GM12874 (cell line): Measurements from ENCODE around the gene USP3.

Source experiments
- CTCF ChIP-seq: IDR thresholded peaks from 2 replicates; pipeline ENCODE4 v1.5.1; 2011; ENCODE audit warnings: low read depth, mild to moderate bottlenecking, control low read depth, low read length, moderate library complexity; ENCODE audit not compliant: insufficient read depth

USP3 gene

GRCh38 chr15:63595065-63595464 is 90.7 kb downstream of the USP3 start:
- TF ChIP-seq CTCF: no peak

GRCh38 chr15:63595688-63596087 is 91.3 kb downstream of the USP3 start:
- no peak for TF ChIP-seq CTCF

GRCh38 chr15:63596676-63597037 is 92.3 kb downstream of the USP3 start:
- TF ChIP-seq CTCF: no peak

- no peak for TF ChIP-seq CTCF
Observed at GRCh38 chr15:63597038-63597790, 92.8 kb downstream of the USP3 start, which contains the start of gene FBXL22. FBXL22 (plus strand) TSS chr15:63597387; CDS start chr15:63597393, 6 bp downstream.

- TF ChIP-seq CTCF: no peak
Observed at GRCh38 chr15:63597821-63598220, 93.4 kb downstream of the USP3 start.

GRCh38 chr15:63598473-63599400 is 94.3 kb downstream of the USP3 start:
- TF ChIP-seq CTCF: no peak

GRCh38 chr15:63599401-63600000 is 95.1 kb downstream of the USP3 start:
- peak; percentile 63 for TF ChIP-seq CTCF
